Neuronal stem cell (in vitro differentiated cells): ENCODE data around the gene GLRA3.

Experiments
- DNase-seq: peaks from one replicate; pipeline ENCODE4 v3.0.0-alpha.2; 2013; ENCODE audit warnings: low spot score
- H2AFZ ChIP-seq: one replicate; pipeline ENCODE4 v1.6.1; 2013; ENCODE audit warnings: mild to moderate bottlenecking, low read length, inconsistent platforms
- H2AK5ac ChIP-seq: 2 replicates; pipeline ENCODE4 v1.6.1; 2013; ENCODE audit warnings: low read depth, mild to moderate bottlenecking, inconsistent platforms, low read length, moderate library complexity, mixed read lengths
- H2BK120ac ChIP-seq: 2 replicates; pipeline ENCODE4 v1.6.1; 2013; ENCODE audit warnings: low read depth, mild to moderate bottlenecking, inconsistent platforms, low read length, moderate library complexity, mixed read lengths
- H2BK12ac ChIP-seq: one replicate; pipeline ENCODE4 v1.6.1; 2013; ENCODE audit warnings: low read length, inconsistent platforms
- H2BK15ac ChIP-seq: 2 replicates; pipeline ENCODE4 v1.6.1; 2013; ENCODE audit warnings: mild to moderate bottlenecking, low read length, inconsistent platforms, mixed read lengths
- H2BK5ac ChIP-seq: one replicate; pipeline ENCODE4 v1.6.1; 2013; ENCODE audit warnings: inconsistent platforms, mild to moderate bottlenecking, low read length, moderate library complexity
- H3K14ac ChIP-seq: one replicate; pipeline ENCODE4 v1.6.1; 2013; ENCODE audit warnings: low read length, inconsistent platforms
- H3K18ac ChIP-seq: 2 replicates; pipeline ENCODE4 v1.6.1; 2013; ENCODE audit warnings: low read length, inconsistent platforms
- H3K23ac ChIP-seq: 2 replicates; pipeline ENCODE4 v1.6.1; 2013; ENCODE audit warnings: low read depth, mild to moderate bottlenecking, mixed read lengths, low read length, inconsistent platforms; ENCODE audit not compliant: poor library complexity
- H3K27ac ChIP-seq: replicated peaks from 3 replicates; pipeline ENCODE4 v1.5.1; 2013; ENCODE audit warnings: low read length, inconsistent platforms
- H3K27me3 ChIP-seq, 3 experiments: 2 replicates each; pipeline ENCODE4 v1.6.1; 2013; ENCODE audit warnings: low read length in 3 of 3, mild to moderate bottlenecking in 2 of 3, inconsistent platforms in 1 of 3, low read depth in 1 of 3, mixed read lengths in 1 of 3, moderate library complexity in 1 of 3; ENCODE audit not compliant: control insufficient read depth in 3 of 3, insufficient read depth in 3 of 3
- H3K36me3 ChIP-seq, 2 donors: replicated peaks in 1 of 2; 2 replicates each; pipeline ENCODE4 v1.6.1; 2013; ENCODE audit warnings: low read length in 2 of 2; ENCODE audit not compliant: control insufficient read depth in 2 of 2, insufficient read depth in 2 of 2
- H3K4ac ChIP-seq: 2 replicates; pipeline ENCODE4 v1.6.1; 2013; ENCODE audit warnings: inconsistent platforms, mild to moderate bottlenecking, low read length, moderate library complexity
- H3K4me1 ChIP-seq, 2 donors: 1 replicate in 1 of 2; 2 replicates in 1 of 2; pipeline ENCODE4 v1.6.1; 2013; ENCODE audit warnings: low read length in 2 of 2, low read depth in 1 of 2; ENCODE audit not compliant: control insufficient read depth in 2 of 2, insufficient read depth in 1 of 2
- H3K4me2 ChIP-seq: one replicate; pipeline ENCODE4 v1.6.1; 2013; ENCODE audit warnings: mild to moderate bottlenecking, low read length, inconsistent platforms; ENCODE audit not compliant: insufficient read depth, poor library complexity, severe bottlenecking
- H3K4me3 ChIP-seq, 2 donors: 2 replicates each; pipeline ENCODE4 v1.5.1; 2013; ENCODE audit warnings: low read length in 2 of 2, mild to moderate bottlenecking in 2 of 2, inconsistent platforms in 1 of 2, moderate library complexity in 1 of 2
- H3K79me1 ChIP-seq: one replicate; pipeline ENCODE4 v1.6.1; 2013; ENCODE audit warnings: low read depth, mild to moderate bottlenecking, inconsistent platforms, low read length, moderate library complexity
- H3K9ac ChIP-seq: one replicate; pipeline ENCODE4 v1.6.1; 2013; ENCODE audit warnings: mild to moderate bottlenecking, low read depth, low read length, inconsistent platforms; ENCODE audit not compliant: poor library complexity
- H3K9me3 ChIP-seq, 2 donors: replicated peaks in 1 of 2; 2 replicates each; pipeline versions ENCODE3 to v1.6.1; 2013; ENCODE audit warnings: low read length in 2 of 2, mild to moderate bottlenecking in 2 of 2, inconsistent platforms in 1 of 2, low read depth in 1 of 2, mixed read lengths in 1 of 2, moderate library complexity in 1 of 2; ENCODE audit not compliant: control insufficient read depth in 2 of 2, insufficient read depth in 1 of 2
- H4K8ac ChIP-seq: one replicate; pipeline ENCODE4 v1.6.1; 2013; ENCODE audit warnings: low read depth, mild to moderate bottlenecking, inconsistent platforms, low read length, moderate library complexity
- H4K91ac ChIP-seq: one replicate; pipeline ENCODE4 v1.6.1; 2013; ENCODE audit warnings: low read length, low read depth, mild to moderate bottlenecking, inconsistent platforms; ENCODE audit not compliant: poor library complexity
- WGBS, 2 donors: extraction: QIAGEN DNeasy Blood & Tissue Kit; methylation state at CpG; one replicate each; pipeline ENCODE4 v1.1.7; 2013; ENCODE audit warnings: missing lambda C conversion rate in 2 of 2, mixed read lengths in 1 of 2; ENCODE audit not compliant: insufficient read length in 2 of 2, insufficient replicate concordance in 1 of 2; ENCODE audit errors: extremely low coverage in 2 of 2; 5-methylcytosine and 5-hydroxymethylcytosine counted together

Gene GLRA3

DNA sequence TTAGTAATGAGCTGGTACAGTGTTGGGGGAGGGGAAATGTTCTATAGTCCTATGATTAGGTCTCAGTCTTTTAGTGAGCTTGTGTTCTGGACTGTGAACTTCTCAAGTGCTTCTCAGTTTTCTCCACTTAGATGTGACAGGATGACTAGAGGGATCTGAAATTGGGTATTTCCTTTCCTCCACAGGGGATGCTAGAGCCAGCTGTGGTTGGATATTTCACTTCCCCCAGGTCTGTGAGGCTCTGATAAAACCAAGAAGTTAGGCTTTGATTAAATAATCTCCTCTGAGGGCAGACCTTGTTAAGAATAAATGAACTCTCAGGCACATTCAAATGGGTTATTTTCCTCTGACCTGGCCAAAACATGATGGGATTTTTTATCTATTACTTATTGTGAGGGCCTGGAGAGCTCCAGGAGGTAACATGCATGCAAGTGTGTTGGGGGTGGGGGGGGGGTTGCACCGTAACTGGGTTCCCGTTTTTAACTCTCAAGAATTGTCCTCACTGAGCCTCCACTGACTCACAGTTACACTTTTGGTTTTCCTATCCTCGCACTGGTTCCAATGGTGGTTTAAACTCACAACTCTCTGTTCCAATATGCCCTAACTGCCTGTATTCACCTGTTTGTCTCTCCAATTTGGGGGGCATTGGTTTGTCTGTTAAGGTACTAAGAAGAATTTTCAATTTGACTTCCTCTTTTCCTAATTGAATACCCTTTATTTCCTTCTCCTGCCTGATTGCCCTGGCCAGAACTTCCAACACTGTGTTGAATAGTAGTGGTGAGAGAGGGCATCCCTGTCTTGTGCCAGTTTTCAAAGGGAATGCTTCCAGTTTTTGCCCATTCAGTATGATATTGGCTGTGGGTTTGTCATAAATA is 28.1 kb upstream of the GLRA3 start:
- Histone ChIP-seq H3K4me1 (no peaks in the 10 kb centered on the region), H3K14ac (no peak overlapping the region), H2BK15ac (no peak overlapping the region), H3K79me1 (no peaks in the 10 kb centered on the region), H3K27me3 (no peaks in the 10 kb centered on the region), H2AFZ (no peak overlapping the region), H3K9ac (no peak overlapping the region), H3K18ac (no peak overlapping the region), H3K4ac (no peak overlapping the region), H3K36me3 (no peaks in the 10 kb centered on the region), H3K4me3 (no peak overlapping the region), H3K9me3 (no peaks in the 10 kb centered on the region), H2BK5ac (no peak overlapping the region), H3K4me2 (no peak overlapping the region), H2BK120ac (no peak overlapping the region), H2AK5ac (no peak overlapping the region), H4K91ac (no peak overlapping the region), H3K27ac (no peak overlapping the region), H2BK12ac (no peak overlapping the region), H3K23ac (no peak overlapping the region), H4K8ac (no peak overlapping the region)
- DNase-seq = no peak
- no CpG with 5 or more reads among the region's 3 CpGs for WGBS, 2 donors

DNA sequence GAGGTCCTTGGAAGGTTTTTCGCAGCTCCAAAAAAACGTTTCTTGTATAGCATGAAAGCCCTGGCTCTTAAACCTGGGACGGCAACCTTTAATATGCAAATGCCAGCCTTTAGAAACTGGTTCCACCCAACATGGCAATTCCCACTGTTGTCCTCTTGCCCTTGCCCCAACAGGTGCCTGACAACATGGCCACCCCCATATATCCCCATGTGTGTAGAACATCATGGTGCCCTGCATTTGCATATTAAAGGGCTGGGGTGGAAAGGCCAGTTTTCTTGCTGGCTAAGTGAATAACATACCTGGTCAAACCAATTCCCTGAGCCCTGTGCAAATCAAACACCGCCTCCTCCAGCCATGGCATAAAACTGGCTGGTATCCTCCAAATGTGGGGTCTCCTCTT is 26.0 kb upstream of the GLRA3 start:
- Histone ChIP-seq H3K9me3 (no peaks in the 10 kb centered on the region), H2AFZ (no peak overlapping the region), H3K23ac (no peak overlapping the region), H2BK15ac (no peak overlapping the region), H2BK120ac (no peak overlapping the region), H3K18ac (no peak overlapping the region), H4K91ac (no peak overlapping the region), H3K4me1 (no peaks in the 10 kb centered on the region), H3K36me3 (no peaks in the 10 kb centered on the region), H3K4ac (no peak overlapping the region), H3K14ac (no peak overlapping the region), H3K4me2 (no peak overlapping the region), H3K27me3 (no peaks in the 10 kb centered on the region), H2BK12ac (no peak overlapping the region), H2BK5ac (no peak overlapping the region), H3K4me3 (no peak overlapping the region), H4K8ac (no peak overlapping the region), H3K79me1 (no peaks in the 10 kb centered on the region), H3K27ac (no peak overlapping the region), H3K9ac (no peak overlapping the region), H2AK5ac (no peak overlapping the region)
- WGBS, 2 donors = no CpG with 5 or more reads among the region's 4 CpGs
- no peak for DNase-seq

DNA sequence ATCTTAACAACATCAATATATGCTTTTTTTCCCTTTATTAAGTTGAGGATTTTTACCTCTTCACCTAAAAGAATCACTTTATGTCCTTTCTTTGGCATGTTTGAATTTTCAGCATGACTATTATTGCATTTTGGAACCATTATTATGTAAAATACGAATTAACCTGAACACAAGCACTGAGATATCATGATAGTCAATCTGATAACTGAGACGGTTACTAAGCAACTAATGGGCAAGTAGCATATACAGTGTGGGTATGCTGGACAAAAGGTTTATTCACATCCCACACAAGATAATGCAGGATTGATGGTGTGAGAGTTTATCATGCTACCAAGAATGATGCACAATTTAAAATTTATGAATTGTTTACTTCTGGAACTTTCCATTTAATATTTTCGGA is 24.6 kb upstream of the GLRA3 start:
- no CpG with 5 or more reads among the region's 3 CpGs for WGBS, 2 donors
- Histone ChIP-seq H3K18ac (no peak overlapping the region), H2AFZ (no peak overlapping the region)

DNA sequence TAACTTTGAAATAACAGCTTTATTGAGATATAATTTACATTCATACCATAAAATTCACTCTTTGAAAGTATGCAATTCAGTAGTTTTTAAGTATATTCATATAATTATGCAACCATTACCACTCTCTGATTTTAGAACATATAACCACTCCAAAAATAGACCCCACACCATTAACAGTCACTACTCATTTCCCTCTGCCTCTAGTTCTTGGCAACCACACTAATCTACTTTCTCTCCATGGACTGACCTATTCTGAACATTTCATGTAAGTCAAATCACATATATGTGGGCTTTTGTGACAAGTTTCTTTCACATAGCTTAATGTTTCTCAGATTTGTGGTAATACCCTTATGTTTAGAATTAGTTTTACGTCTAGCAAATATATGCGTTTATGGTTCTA is 19.5 kb upstream of the GLRA3 start:
- DNase-seq = no peak
- Histone ChIP-seq H2BK5ac (no peak overlapping the region), H3K9me3 (peaks cover 0 to 2% of the 10 kb centered on the region in 2 donors), H3K27me3 (no peaks in the 10 kb centered on the region), H4K8ac (no peak overlapping the region), H2AFZ (no peak overlapping the region), H2BK12ac (no peak overlapping the region), H2BK120ac (no peak overlapping the region), H3K4me1 (no peaks in the 10 kb centered on the region), H3K14ac (no peak overlapping the region), H3K27ac (no peak overlapping the region), H2BK15ac (no peak overlapping the region), H3K4me3 (no peak overlapping the region), H3K36me3 (no peaks in the 10 kb centered on the region), H4K91ac (no peak overlapping the region), H3K4me2 (no peak overlapping the region), H3K23ac (no peak overlapping the region), H2AK5ac (no peak overlapping the region), H3K79me1 (no peaks in the 10 kb centered on the region), H3K9ac (no peak overlapping the region), H3K18ac (no peak overlapping the region), H3K4ac (no peak overlapping the region)
- WGBS, 2 donors = no CpG with 5 or more reads among the region's 2 CpGs

More for the DNA sequence above, 24.6 kb upstream of the GLRA3 start:
- no peaks in the 10 kb centered on the region for H3K4me1 ChIP-seq
- DNase-seq = no peak
- H2BK15ac ChIP-seq = no peak overlapping the region
- H3K23ac ChIP-seq = no peak overlapping the region
- no peak overlapping the region for H3K4me2 ChIP-seq
- no peaks in the 10 kb centered on the region for H3K9me3 ChIP-seq
- no peaks in the 10 kb centered on the region for H3K27me3 ChIP-seq
- no peak overlapping the region for H4K91ac ChIP-seq
- H3K14ac ChIP-seq = no peak overlapping the region
- H3K4ac ChIP-seq = no peak overlapping the region
- H3K36me3 ChIP-seq = no peaks in the 10 kb centered on the region
- H4K8ac ChIP-seq = no peak overlapping the region
- no peak overlapping the region for H3K4me3 ChIP-seq
- no peak overlapping the region for H3K27ac ChIP-seq
- no peak overlapping the region for H2AK5ac ChIP-seq
- H2BK5ac ChIP-seq = no peak overlapping the region
- H3K9ac ChIP-seq = no peak overlapping the region
- H2BK12ac ChIP-seq = no peak overlapping the region
- H3K79me1 ChIP-seq = no peaks in the 10 kb centered on the region
- no peak overlapping the region for H2BK120ac ChIP-seq
